Measurements from ENCODE around the gene EXOSC7.
"Not testable (repeated sequence)": the region's sequence is repeated elsewhere in the genome, so short reads cannot be mapped to it uniquely, and the experiment has no call there.

EXOSC7 gene

GRCh38 chr3:44948239-44948638, 27.8 kb upstream of the EXOSC7 start:
- Histone ChIP-seq H3K4me1 (ENCODE audit: control insufficient read depth, insufficient read depth, low read length, unreplicated experiment) (no peaks in the 10 kb centered on the region), H3K36me3 (ENCODE audit: insufficient read depth, low read length) (0 out of 2 replicates have a peak, but pooled peaks cover under 1% of the 10 kb centered on the region), H3K27ac (ENCODE audit: low read depth, low read length) (no peak overlapping the region), H3K27me3 (ENCODE audit: insufficient read depth, low read length) (no peaks in the 10 kb centered on the region), H3K4me3 (ENCODE audit: low read depth, low read length) (no peak overlapping the region), H3K79me2 (ENCODE audit: control insufficient read depth, insufficient read depth, low read length, unreplicated experiment) (no peaks in the 10 kb centered on the region), H2AFZ (ENCODE audit: low read length, unreplicated experiment) (no peak overlapping the region)

- not testable (repeated sequence) for H3K36me3 ChIP-seq (ENCODE audit: insufficient read depth, low read length); H3K27ac ChIP-seq (ENCODE audit: low read depth, low read length); H3K79me2 ChIP-seq (ENCODE audit: control insufficient read depth, insufficient read depth, low read length, unreplicated experiment); H3K27me3 ChIP-seq (ENCODE audit: insufficient read depth, low read length); H2AFZ ChIP-seq (ENCODE audit: low read length, unreplicated experiment); H3K4me1 ChIP-seq (ENCODE audit: control insufficient read depth, insufficient read depth, low read length, unreplicated experiment); H3K4me3 ChIP-seq (ENCODE audit: low read depth, low read length)
Measured at GRCh38 chr3:44949770-44950169, 26.3 kb upstream of the EXOSC7 start.

- H3K4me3 ChIP-seq (ENCODE audit: low read depth, low read length): no peak overlapping the region
- H3K27me3 ChIP-seq (ENCODE audit: insufficient read depth, low read length): no peaks in the 10 kb centered on the region
- H3K4me1 ChIP-seq (ENCODE audit: control insufficient read depth, insufficient read depth, low read length, unreplicated experiment): peaks cover 8% of the 10 kb centered on the region
- no peak overlapping the region for H2AFZ ChIP-seq (ENCODE audit: low read length, unreplicated experiment)
- no peaks in the 10 kb centered on the region for H3K79me2 ChIP-seq (ENCODE audit: control insufficient read depth, insufficient read depth, low read length, unreplicated experiment)
- no peak overlapping the region for H3K27ac ChIP-seq (ENCODE audit: low read depth, low read length)
- no peaks in the 10 kb centered on the region for H3K36me3 ChIP-seq (ENCODE audit: insufficient read depth, low read length)
Measured at GRCh38 chr3:44950275-44950734, 25.7 kb upstream of the EXOSC7 start.

- no peak overlapping the region for H2AFZ ChIP-seq (ENCODE audit: low read length, unreplicated experiment)
- no peak overlapping the region for H3K4me3 ChIP-seq (ENCODE audit: low read depth, low read length)
- peaks cover 4% of the 10 kb centered on the region for H3K79me2 ChIP-seq (ENCODE audit: control insufficient read depth, insufficient read depth, low read length, unreplicated experiment)
- no peak overlapping the region for H3K27ac ChIP-seq (ENCODE audit: low read depth, low read length)
- H3K36me3 ChIP-seq (ENCODE audit: insufficient read depth, low read length): no peaks in the 10 kb centered on the region
- no peaks in the 10 kb centered on the region for H3K27me3 ChIP-seq (ENCODE audit: insufficient read depth, low read length)
- peaks cover 21% of the 10 kb centered on the region for H3K4me1 ChIP-seq (ENCODE audit: control insufficient read depth, insufficient read depth, low read length, unreplicated experiment)
Measured at GRCh38 chr3:44952689-44953088, 23.4 kb upstream of the EXOSC7 start.

GRCh38 chr3:44954304-44954703, 21.7 kb upstream of the EXOSC7 start:
- no peak overlapping the region for H3K4me3 ChIP-seq (ENCODE audit: low read depth, low read length)
- H3K79me2 ChIP-seq (ENCODE audit: control insufficient read depth, insufficient read depth, low read length, unreplicated experiment): peaks cover 7% of the 10 kb centered on the region
- no peak overlapping the region for H3K27ac ChIP-seq (ENCODE audit: low read depth, low read length)
- H2AFZ ChIP-seq (ENCODE audit: low read length, unreplicated experiment): no peak overlapping the region
- peaks cover 21% of the 10 kb centered on the region for H3K4me1 ChIP-seq (ENCODE audit: control insufficient read depth, insufficient read depth, low read length, unreplicated experiment)
- no peaks in the 10 kb centered on the region for H3K27me3 ChIP-seq (ENCODE audit: insufficient read depth, low read length)
- 0 out of 2 replicates have a peak, but pooled peaks cover 3% of the 10 kb centered on the region for H3K36me3 ChIP-seq (ENCODE audit: insufficient read depth, low read length)

GRCh38 chr3:44954962-44955361, 21.1 kb upstream of the EXOSC7 start:
- peaks cover 23% of the 10 kb centered on the region for H3K4me1 ChIP-seq (ENCODE audit: control insufficient read depth, insufficient read depth, low read length, unreplicated experiment)
- peak overlapping the region; percentile 9; the same call in 1 of the 2 replicates for H3K27ac ChIP-seq (ENCODE audit: low read depth, low read length)
- H3K36me3 ChIP-seq (ENCODE audit: insufficient read depth, low read length): 0 out of 2 replicates have a peak, but pooled peaks cover 3% of the 10 kb centered on the region
- no peak overlapping the region for H2AFZ ChIP-seq (ENCODE audit: low read length, unreplicated experiment)
- H3K4me3 ChIP-seq (ENCODE audit: low read depth, low read length): no peak overlapping the region
- no peaks in the 10 kb centered on the region for H3K27me3 ChIP-seq (ENCODE audit: insufficient read depth, low read length)
- peaks cover 8% of the 10 kb centered on the region for H3K79me2 ChIP-seq (ENCODE audit: control insufficient read depth, insufficient read depth, low read length, unreplicated experiment)

- Histone ChIP-seq H3K4me1 (ENCODE audit: control insufficient read depth, insufficient read depth, low read length, unreplicated experiment) (peaks cover 31% of the 10 kb centered on the region), H3K4me3 (ENCODE audit: low read depth, low read length) (no peak overlapping the region), H3K36me3 (ENCODE audit: insufficient read depth, low read length) (0 out of 2 replicates have a peak, but pooled peaks cover 3% of the 10 kb centered on the region), H2AFZ (ENCODE audit: low read length, unreplicated experiment) (no peak overlapping the region), H3K27ac (ENCODE audit: low read depth, low read length) (no peak overlapping the region), H3K27me3 (ENCODE audit: insufficient read depth, low read length) (no peaks in the 10 kb centered on the region), H3K79me2 (ENCODE audit: control insufficient read depth, insufficient read depth, low read length, unreplicated experiment) (peaks cover 16% of the 10 kb centered on the region)
Measured at GRCh38 chr3:44955917-44956316, 20.1 kb upstream of the EXOSC7 start.

GRCh38 chr3:44957986-44958385, 18.1 kb upstream of the EXOSC7 start:
- Histone ChIP-seq H2AFZ (ENCODE audit: low read length, unreplicated experiment) (no peak overlapping the region), H3K79me2 (ENCODE audit: control insufficient read depth, insufficient read depth, low read length, unreplicated experiment) (peaks cover 34% of the 10 kb centered on the region), H3K4me1 (ENCODE audit: control insufficient read depth, insufficient read depth, low read length, unreplicated experiment) (peaks cover 31% of the 10 kb centered on the region), H3K27me3 (ENCODE audit: insufficient read depth, low read length) (no peaks in the 10 kb centered on the region), H3K4me3 (ENCODE audit: low read depth, low read length) (no peak overlapping the region), H3K36me3 (ENCODE audit: insufficient read depth, low read length) (0 out of 2 replicates have a peak, but pooled peaks cover 3% of the 10 kb centered on the region), H3K27ac (ENCODE audit: low read depth, low read length) (no peak overlapping the region)

- no peak overlapping the region for H3K4me3 ChIP-seq (ENCODE audit: low read depth, low read length)
- peaks cover 38% of the 10 kb centered on the region for H3K79me2 ChIP-seq (ENCODE audit: control insufficient read depth, insufficient read depth, low read length, unreplicated experiment)
- H3K27ac ChIP-seq (ENCODE audit: low read depth, low read length): no peak overlapping the region
- H3K27me3 ChIP-seq (ENCODE audit: insufficient read depth, low read length): no peaks in the 10 kb centered on the region
- H3K4me1 ChIP-seq (ENCODE audit: control insufficient read depth, insufficient read depth, low read length, unreplicated experiment): peaks cover 31% of the 10 kb centered on the region
- H3K36me3 ChIP-seq (ENCODE audit: insufficient read depth, low read length): 0 out of 2 replicates have a peak, but pooled peaks cover 3% of the 10 kb centered on the region
- no peak overlapping the region for H2AFZ ChIP-seq (ENCODE audit: low read length, unreplicated experiment)
Measured at GRCh38 chr3:44958386-44958785, 17.7 kb upstream of the EXOSC7 start.

- peaks cover 29% of the 10 kb centered on the region for H3K4me1 ChIP-seq (ENCODE audit: control insufficient read depth, insufficient read depth, low read length, unreplicated experiment)
- H3K36me3 ChIP-seq (ENCODE audit: insufficient read depth, low read length): 0 out of 2 replicates have a peak, but pooled peaks cover 3% of the 10 kb centered on the region
- peaks cover 59% of the 10 kb centered on the region for H3K79me2 ChIP-seq (ENCODE audit: control insufficient read depth, insufficient read depth, low read length, unreplicated experiment)
- no peak overlapping the region for H2AFZ ChIP-seq (ENCODE audit: low read length, unreplicated experiment)
- H3K4me3 ChIP-seq (ENCODE audit: low read depth, low read length): no peak overlapping the region
- H3K27ac ChIP-seq (ENCODE audit: low read depth, low read length): no peak overlapping the region; the same call in 1 of the 2 replicates
- no peaks in the 10 kb centered on the region for H3K27me3 ChIP-seq (ENCODE audit: insufficient read depth, low read length)
Measured at GRCh38 chr3:44960387-44961026, 15.5 kb upstream of the EXOSC7 start.

- H3K79me2 ChIP-seq (ENCODE audit: control insufficient read depth, insufficient read depth, low read length, unreplicated experiment): peaks cover 71% of the 10 kb centered on the region
- no peaks in the 10 kb centered on the region for H3K27me3 ChIP-seq (ENCODE audit: insufficient read depth, low read length)
- no peak overlapping the region for H3K4me3 ChIP-seq (ENCODE audit: low read depth, low read length)
- H3K27ac ChIP-seq (ENCODE audit: low read depth, low read length): no peak overlapping the region
- H3K4me1 ChIP-seq (ENCODE audit: control insufficient read depth, insufficient read depth, low read length, unreplicated experiment): peaks cover 20% of the 10 kb centered on the region
- H3K36me3 ChIP-seq (ENCODE audit: insufficient read depth, low read length): 0 out of 2 replicates have a peak, but pooled peaks cover 3% of the 10 kb centered on the region
- H2AFZ ChIP-seq (ENCODE audit: low read length, unreplicated experiment): no peak overlapping the region
Measured at GRCh38 chr3:44961888-44962287, 14.2 kb upstream of the EXOSC7 start.

Measured in ACC112 (cell line).